ENCODE results near the gene PWWP2B. TPM values are rescaled to one million over a fixed set of nuclear protein-coding genes. Genes with fewer than 3 reads are reported as not detected.

PWWP2B gene
- total RNA-seq, 1 donor from 2014 or later = 11.0 TPM

DNA sequence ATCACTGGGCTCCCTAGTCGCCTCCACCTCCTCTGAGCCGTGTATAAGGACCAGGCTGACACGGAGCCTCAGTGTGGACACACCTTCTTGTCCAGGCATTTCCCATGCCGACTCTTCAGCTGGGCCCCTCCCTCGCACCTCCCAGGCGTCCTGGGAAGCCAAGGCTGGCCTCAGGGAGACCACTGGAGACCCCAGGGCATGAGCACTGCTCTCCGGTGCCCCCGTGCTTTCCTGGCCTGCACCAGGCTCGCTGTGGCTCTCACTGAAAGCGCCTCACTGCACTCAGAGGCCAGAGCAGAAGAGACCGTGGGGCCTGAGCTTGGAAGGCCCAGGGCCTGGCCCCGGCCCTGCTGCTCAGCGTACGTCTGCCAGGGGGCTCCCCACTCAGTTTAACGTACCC is 33.6 kb upstream of the PWWP2B start:
- H3K4me1 ChIP-seq (ENCODE audit: control insufficient read depth in 3 of 3, insufficient read depth in 3 of 3, low read length in 3 of 3) = no peaks in the 10 kb centered on the region
- peaks cover 0 to 26% (median 7%) of the 10 kb centered on the region in 3 donors for H3K36me3 ChIP-seq (ENCODE audit: control insufficient read depth in 3 of 3, insufficient read depth in 3 of 3, low read length in 3 of 3)
- H3K4me3 ChIP-seq (ENCODE audit: low read length in 3 of 3) = no peak overlapping the region
- H3K27me3 ChIP-seq (ENCODE audit: control insufficient read depth in 3 of 3, insufficient read depth in 3 of 3, low read length in 3 of 3) = no peaks in the 10 kb centered on the region
- no peak overlapping the region for H3K27ac ChIP-seq (ENCODE audit: low read depth, low read length)
- no peaks in the 10 kb centered on the region for H3K9me3 ChIP-seq (ENCODE audit: control insufficient read depth in 3 of 3, low read length in 3 of 3)
- no peak overlapping the region for H3K9ac ChIP-seq (ENCODE audit: low read depth in 1 of 3, low read length in 3 of 3)

DNA sequence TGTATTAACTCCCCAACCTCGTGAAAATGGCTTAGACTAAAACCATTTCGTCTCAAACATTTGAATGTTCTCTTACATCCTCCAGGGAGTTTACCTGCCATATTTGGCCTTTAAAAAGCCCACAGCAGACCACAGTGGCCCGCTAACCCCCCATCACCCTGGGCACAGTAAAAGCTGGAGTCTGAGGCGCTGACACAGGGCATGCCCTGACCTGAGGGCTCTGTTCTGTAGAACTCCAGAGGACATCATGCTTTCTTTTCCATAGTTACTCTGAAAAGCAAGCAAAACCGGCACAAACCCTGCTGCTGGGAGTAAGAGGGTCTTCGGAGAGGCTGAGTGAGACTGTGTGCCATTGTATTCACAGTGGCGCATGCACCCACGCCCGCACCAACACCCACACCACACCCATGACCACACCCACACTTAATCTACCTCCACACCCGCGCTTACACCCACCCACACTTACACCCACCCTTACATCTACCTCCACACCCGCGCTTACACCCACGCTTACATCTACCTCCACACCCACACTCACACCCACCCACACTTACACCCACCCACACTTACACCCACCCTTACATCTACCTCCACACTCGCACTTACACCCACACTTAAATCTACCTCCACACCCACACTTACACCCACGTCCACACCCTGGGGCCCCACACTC is 32.9 kb upstream of the PWWP2B start:
- Histone ChIP-seq H3K36me3 (ENCODE audit: control insufficient read depth in 3 of 3, insufficient read depth in 3 of 3, low read length in 3 of 3) (peaks cover 0 to 26% (median 7%) of the 10 kb centered on the region in 3 donors), H3K9ac (ENCODE audit: low read depth in 1 of 3, low read length in 3 of 3) (no peak overlapping the region), H3K9me3 (ENCODE audit: control insufficient read depth in 3 of 3, low read length in 3 of 3) (no peaks in the 10 kb centered on the region), H3K27me3 (ENCODE audit: control insufficient read depth in 3 of 3, insufficient read depth in 3 of 3, low read length in 3 of 3) (no peaks in the 10 kb centered on the region), H3K4me1 (ENCODE audit: control insufficient read depth in 3 of 3, insufficient read depth in 3 of 3, low read length in 3 of 3) (no peaks in the 10 kb centered on the region), H3K27ac (ENCODE audit: low read depth, low read length) (no peak overlapping the region), H3K4me3 (ENCODE audit: low read length in 3 of 3) (no peak overlapping the region)

DNA sequence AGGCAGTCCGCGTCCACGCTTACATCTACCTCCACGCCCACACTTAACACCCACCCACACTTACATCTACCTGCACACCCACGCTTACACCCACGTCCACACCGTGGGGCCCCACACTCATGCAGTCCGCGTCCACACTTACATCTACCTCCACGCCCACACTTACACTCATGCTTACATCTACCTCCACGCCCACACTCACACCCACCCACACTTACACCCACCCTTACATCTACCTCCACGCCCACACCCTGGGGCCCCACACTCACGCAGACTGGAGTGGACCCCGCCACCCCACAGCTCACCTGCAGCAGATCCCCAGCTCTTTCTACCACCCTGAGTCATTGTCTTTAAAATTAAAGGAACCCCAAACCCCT is 32.4 kb upstream of the PWWP2B start:
- H3K9ac ChIP-seq (ENCODE audit: low read depth in 1 of 3, low read length in 3 of 3) = no peak overlapping the region
- no peaks in the 10 kb centered on the region for H3K27me3 ChIP-seq (ENCODE audit: control insufficient read depth in 3 of 3, insufficient read depth in 3 of 3, low read length in 3 of 3)
- H3K9me3 ChIP-seq (ENCODE audit: control insufficient read depth in 3 of 3, low read length in 3 of 3) = no peaks in the 10 kb centered on the region
- H3K36me3 ChIP-seq (ENCODE audit: control insufficient read depth in 3 of 3, insufficient read depth in 3 of 3, low read length in 3 of 3) = peaks cover 0 to 26% (median 7%) of the 10 kb centered on the region in 3 donors
- no peak overlapping the region for H3K27ac ChIP-seq (ENCODE audit: low read depth, low read length)
- H3K4me1 ChIP-seq (ENCODE audit: control insufficient read depth in 3 of 3, insufficient read depth in 3 of 3, low read length in 3 of 3) = no peaks in the 10 kb centered on the region
- H3K4me3 ChIP-seq (ENCODE audit: low read length in 3 of 3) = no peak overlapping the region

DNA sequence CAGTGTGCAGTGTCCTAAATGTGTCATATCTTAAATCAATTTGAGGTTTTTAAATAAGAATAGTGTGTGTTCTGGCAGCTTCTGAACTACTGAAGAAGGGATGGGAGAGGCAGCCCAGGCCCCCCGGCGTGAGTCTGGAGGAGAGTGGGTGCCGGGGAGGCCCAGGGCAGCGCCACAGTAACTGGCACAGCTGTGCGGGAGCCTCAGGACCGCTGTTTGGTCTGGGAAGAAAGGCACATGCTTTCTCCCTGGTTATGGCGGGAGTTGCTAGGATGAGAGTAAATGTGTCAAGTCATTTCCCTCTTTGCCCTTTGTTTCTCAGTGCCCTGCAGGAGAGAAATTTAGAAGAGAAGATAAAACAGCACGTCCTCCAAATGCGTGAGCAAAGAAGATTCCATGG is 31.9 kb upstream of the PWWP2B start:
- no peak overlapping the region for H3K27ac ChIP-seq (ENCODE audit: low read depth, low read length)
- no peaks in the 10 kb centered on the region for H3K4me1 ChIP-seq (ENCODE audit: control insufficient read depth in 3 of 3, insufficient read depth in 3 of 3, low read length in 3 of 3)
- peaks cover 0 to 26% (median 7%) of the 10 kb centered on the region in 3 donors for H3K36me3 ChIP-seq (ENCODE audit: control insufficient read depth in 3 of 3, insufficient read depth in 3 of 3, low read length in 3 of 3)
- H3K9me3 ChIP-seq (ENCODE audit: control insufficient read depth in 3 of 3, low read length in 3 of 3) = no peaks in the 10 kb centered on the region
- no peaks in the 10 kb centered on the region for H3K27me3 ChIP-seq (ENCODE audit: control insufficient read depth in 3 of 3, insufficient read depth in 3 of 3, low read length in 3 of 3)
- H3K4me3 ChIP-seq (ENCODE audit: low read length in 3 of 3) = no peak overlapping the region
- no peak overlapping the region for H3K9ac ChIP-seq (ENCODE audit: low read depth in 1 of 3, low read length in 3 of 3)

DNA sequence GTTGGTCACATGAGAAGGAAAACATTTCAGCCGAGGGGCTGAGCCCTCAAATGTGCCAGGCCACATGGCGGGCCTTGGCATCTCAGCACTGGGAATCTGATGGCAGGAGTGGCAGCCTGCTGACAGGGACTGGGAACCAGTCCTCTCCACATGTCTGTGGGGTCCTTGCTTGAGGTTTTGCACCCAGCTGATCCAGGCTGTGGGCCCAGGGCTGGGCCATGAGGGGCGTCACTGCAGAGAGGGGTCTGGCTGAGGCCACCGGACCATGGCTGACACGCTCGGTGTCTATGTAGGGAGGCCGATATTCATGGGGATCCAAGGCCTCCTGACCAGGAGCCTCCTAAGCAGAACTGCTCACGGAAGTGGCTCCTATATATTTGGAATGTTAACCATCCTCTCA is 31.0 kb upstream of the PWWP2B start:
- Histone ChIP-seq H3K4me1 (ENCODE audit: control insufficient read depth in 3 of 3, insufficient read depth in 3 of 3, low read length in 3 of 3) (no peaks in the 10 kb centered on the region), H3K9me3 (ENCODE audit: control insufficient read depth in 3 of 3, low read length in 3 of 3) (no peaks in the 10 kb centered on the region)

DNA sequence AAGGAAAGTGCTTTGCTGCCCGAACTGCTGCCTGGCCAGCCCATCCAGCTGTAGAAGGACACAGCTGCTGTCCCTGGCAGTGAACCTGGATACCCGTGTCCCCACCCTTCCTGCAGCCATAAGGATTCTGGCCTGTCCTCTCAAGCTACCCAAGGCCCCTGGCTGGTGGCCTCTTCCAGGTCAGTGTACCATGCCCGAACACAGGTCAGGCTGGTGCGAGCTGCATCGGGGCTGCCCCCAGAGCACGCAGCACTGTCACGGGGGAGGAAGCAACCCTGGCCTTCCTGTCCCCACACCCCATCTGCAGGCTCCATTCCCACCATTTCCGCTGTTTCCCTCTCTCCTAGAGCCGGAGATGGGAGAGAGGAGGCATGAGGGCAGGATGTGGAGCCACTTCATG is 30.5 kb upstream of the PWWP2B start:
- Histone ChIP-seq H3K9ac (ENCODE audit: low read depth in 1 of 3, low read length in 3 of 3) (no peak overlapping the region), H3K36me3 (ENCODE audit: control insufficient read depth in 3 of 3, insufficient read depth in 3 of 3, low read length in 3 of 3) (peaks cover 0 to 26% (median 7%) of the 10 kb centered on the region in 3 donors), H3K9me3 (ENCODE audit: control insufficient read depth in 3 of 3, low read length in 3 of 3) (no peaks in the 10 kb centered on the region), H3K4me3 (ENCODE audit: low read length in 3 of 3) (no peak overlapping the region), H3K4me1 (ENCODE audit: control insufficient read depth in 3 of 3, insufficient read depth in 3 of 3, low read length in 3 of 3) (no peaks in the 10 kb centered on the region), H3K27ac (ENCODE audit: low read depth, low read length) (no peak overlapping the region), H3K27me3 (ENCODE audit: control insufficient read depth in 3 of 3, insufficient read depth in 3 of 3, low read length in 3 of 3) (no peaks in the 10 kb centered on the region)

More for the DNA sequence above, 31.0 kb upstream of the PWWP2B start:
- H3K4me3 ChIP-seq (ENCODE audit: low read length in 3 of 3) = no peak overlapping the region
- no peaks in the 10 kb centered on the region for H3K27me3 ChIP-seq (ENCODE audit: control insufficient read depth in 3 of 3, insufficient read depth in 3 of 3, low read length in 3 of 3)
- H3K27ac ChIP-seq (ENCODE audit: low read depth, low read length) = no peak overlapping the region
- peaks cover 0 to 26% (median 7%) of the 10 kb centered on the region in 3 donors for H3K36me3 ChIP-seq (ENCODE audit: control insufficient read depth in 3 of 3, insufficient read depth in 3 of 3, low read length in 3 of 3)
- no peak overlapping the region for H3K9ac ChIP-seq (ENCODE audit: low read depth in 1 of 3, low read length in 3 of 3)

DNA sequence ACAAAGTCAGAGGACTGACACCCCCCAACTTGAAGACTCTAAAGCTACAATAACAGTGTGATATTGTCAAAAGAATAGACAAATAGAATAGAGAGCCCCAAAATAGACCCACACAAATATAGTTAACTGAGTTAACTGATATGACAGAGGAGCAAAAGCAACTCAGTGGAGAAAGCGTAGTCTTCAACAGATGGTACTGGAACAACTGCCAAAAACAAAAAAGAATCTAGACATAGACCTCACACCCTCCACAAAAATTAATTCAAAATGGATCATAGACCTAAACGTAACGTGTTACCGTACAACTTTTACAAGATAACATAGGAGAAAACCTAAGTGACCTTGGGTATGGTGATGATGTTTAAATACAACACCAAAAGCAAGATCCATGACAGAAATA is 28.6 kb upstream of the PWWP2B start:
- H3K4me1 ChIP-seq (ENCODE audit: control insufficient read depth in 3 of 3, insufficient read depth in 3 of 3, low read length in 3 of 3) = no peaks in the 10 kb centered on the region
- no peak overlapping the region for H3K4me3 ChIP-seq (ENCODE audit: low read length in 3 of 3)
- peaks cover 0 to 2% (median 2%) of the 10 kb centered on the region in 3 donors for H3K27me3 ChIP-seq (ENCODE audit: control insufficient read depth in 3 of 3, insufficient read depth in 3 of 3, low read length in 3 of 3)
- H3K9ac ChIP-seq (ENCODE audit: low read depth in 1 of 3, low read length in 3 of 3) = no peak overlapping the region
- H3K27ac ChIP-seq (ENCODE audit: low read depth, low read length) = no peak overlapping the region
- peaks cover 0 to 18% (median 5%) of the 10 kb centered on the region in 3 donors for H3K36me3 ChIP-seq (ENCODE audit: control insufficient read depth in 3 of 3, insufficient read depth in 3 of 3, low read length in 3 of 3)
- H3K9me3 ChIP-seq (ENCODE audit: control insufficient read depth in 3 of 3, low read length in 3 of 3) = no peaks in the 10 kb centered on the region

DNA sequence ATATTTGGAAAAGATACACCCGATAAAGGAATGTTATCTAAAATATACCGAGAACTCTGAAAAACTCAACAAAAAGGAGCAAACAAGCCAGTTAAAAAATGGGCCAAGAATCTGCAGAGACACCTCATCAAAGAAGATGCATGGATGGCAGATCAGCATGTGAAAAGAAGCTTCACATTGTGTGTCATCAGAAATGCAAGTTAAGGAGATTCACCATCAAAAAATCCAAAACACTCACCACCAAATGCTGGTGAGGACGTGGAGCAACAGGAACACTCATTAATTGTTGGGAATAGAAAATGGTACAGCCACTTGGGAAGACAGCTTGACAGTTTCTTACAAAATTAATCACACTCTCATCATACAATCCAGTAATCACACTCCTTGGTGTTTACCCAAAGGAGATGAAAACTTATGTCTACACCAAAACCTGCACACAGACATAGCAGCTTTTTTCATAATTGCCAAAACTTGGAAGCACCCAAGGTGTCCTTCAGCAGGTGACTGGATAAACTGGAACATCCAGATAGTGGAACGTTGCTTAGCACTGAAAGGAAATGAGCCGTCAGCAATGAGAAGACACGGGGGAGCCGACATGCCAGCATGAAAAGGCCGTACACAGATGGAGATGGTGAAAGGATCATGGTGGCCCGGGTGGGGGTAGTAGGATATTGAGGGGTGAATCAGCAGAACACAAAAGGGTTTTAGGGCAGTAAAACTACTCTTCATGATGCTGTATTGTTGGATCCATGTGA is 27.9 kb upstream of the PWWP2B start:
- no peak overlapping the region for H3K27ac ChIP-seq (ENCODE audit: low read depth, low read length)
- no peaks in the 10 kb centered on the region for H3K9me3 ChIP-seq (ENCODE audit: control insufficient read depth in 3 of 3, low read length in 3 of 3)
- H3K36me3 ChIP-seq (ENCODE audit: control insufficient read depth in 3 of 3, insufficient read depth in 3 of 3, low read length in 3 of 3) = peaks cover 0 to 17% (median 5%) of the 10 kb centered on the region in 3 donors
- H3K27me3 ChIP-seq (ENCODE audit: control insufficient read depth in 3 of 3, insufficient read depth in 3 of 3, low read length in 3 of 3) = peaks cover 0 to 2% (median 2%) of the 10 kb centered on the region in 3 donors
- no peak overlapping the region for H3K4me3 ChIP-seq (ENCODE audit: low read length in 3 of 3)
- no peak overlapping the region for H3K9ac ChIP-seq (ENCODE audit: low read depth in 1 of 3, low read length in 3 of 3)
- no peaks in the 10 kb centered on the region for H3K4me1 ChIP-seq (ENCODE audit: control insufficient read depth in 3 of 3, insufficient read depth in 3 of 3, low read length in 3 of 3)

DNA sequence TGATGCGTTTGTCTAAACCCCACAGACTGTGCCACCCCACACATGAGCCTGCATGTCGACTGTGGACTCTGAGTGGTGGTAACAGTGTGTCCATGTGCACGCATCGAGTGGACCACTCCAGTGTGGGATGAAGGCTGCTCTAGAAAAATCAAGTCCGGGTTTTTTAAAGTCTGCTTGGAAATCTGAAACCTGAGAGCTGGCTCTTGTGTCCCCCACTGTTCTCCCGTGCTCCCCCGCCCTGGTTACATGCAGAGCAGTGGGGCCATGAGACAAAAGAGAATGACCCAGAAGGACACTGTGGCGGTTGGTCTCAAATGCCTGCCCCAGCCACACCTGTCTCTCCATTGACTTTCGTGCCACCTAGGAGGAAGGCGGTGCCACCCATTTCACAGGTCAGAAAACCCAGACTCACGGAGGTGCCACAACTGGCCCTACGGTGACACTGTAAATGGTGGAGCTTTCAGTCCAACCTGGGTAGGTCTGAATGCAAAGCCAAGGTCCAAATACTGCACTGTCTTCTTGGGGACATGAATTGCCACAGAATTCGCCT is 27.3 kb upstream of the PWWP2B start:
- peaks cover 0 to 2% (median 2%) of the 10 kb centered on the region in 3 donors for H3K27me3 ChIP-seq (ENCODE audit: control insufficient read depth in 3 of 3, insufficient read depth in 3 of 3, low read length in 3 of 3)
- no peak overlapping the region for H3K9ac ChIP-seq (ENCODE audit: low read depth in 1 of 3, low read length in 3 of 3)
- no peak overlapping the region for H3K4me3 ChIP-seq (ENCODE audit: low read length in 3 of 3)
- no peaks in the 10 kb centered on the region for H3K9me3 ChIP-seq (ENCODE audit: control insufficient read depth in 3 of 3, low read length in 3 of 3)
- peaks cover 0 to 13% (median 5%) of the 10 kb centered on the region in 3 donors for H3K36me3 ChIP-seq (ENCODE audit: control insufficient read depth in 3 of 3, insufficient read depth in 3 of 3, low read length in 3 of 3)
- no peaks in the 10 kb centered on the region for H3K4me1 ChIP-seq (ENCODE audit: control insufficient read depth in 3 of 3, insufficient read depth in 3 of 3, low read length in 3 of 3)
- no peak overlapping the region for H3K27ac ChIP-seq (ENCODE audit: low read depth, low read length)
